Measurements from ENCODE around the gene SRPRB.

SRPRB gene

DNA sequence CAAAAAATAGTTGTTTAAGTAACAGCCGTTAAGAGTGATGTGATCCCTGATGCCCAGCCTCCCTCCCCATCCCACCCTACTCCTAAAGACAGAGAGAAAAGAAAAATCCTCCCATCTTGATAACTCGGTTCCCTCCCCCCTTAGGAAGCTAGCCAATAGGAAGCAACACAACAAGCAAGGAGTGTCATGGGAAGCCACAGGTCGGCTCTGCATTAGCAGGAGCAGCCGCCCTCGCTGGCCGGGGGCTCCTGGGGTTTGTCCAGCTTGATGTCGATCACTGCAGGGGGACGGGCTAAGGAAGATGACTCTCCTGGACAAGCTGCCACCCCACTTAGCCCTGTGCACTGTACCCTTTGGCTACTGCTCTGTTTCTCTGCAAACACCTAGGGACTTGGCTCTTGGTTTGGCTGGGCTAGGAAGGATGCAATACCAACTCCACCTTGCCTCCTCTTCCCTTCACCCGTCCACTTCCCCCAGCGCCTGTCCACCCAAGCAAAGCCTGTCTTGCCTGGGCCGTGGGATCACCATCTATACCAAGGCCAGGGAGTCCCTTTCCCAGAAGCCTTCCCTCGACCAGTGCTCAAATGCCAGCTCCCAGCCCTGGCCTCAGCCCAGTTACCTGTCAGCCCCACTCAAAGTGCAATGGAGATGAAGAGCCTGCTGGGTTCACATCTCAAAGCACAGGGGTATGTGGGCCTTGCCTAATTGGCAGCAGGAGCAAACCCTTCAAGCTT, 23.1 kb downstream of the SRPRB start:
- no peak for DNase-seq

DNA sequence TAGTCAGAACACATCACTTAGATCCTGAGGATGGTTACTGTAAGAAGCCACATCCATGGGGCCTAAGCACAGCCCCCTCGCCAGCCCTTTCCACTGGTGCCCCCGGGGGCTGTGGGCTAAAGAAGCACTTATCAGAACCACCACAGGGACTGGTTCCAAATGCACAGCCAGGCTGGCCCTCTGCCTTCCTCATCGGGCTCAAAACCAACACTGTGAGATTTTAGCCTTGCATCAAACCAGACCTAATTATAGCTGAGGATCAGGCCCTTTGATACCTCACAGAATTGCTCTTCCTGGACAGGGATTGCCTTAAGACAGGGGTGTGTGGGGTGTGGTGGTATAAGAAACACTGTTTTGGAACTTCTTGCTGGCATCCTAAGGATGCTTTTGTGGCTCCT, 23.7 kb downstream of the SRPRB start:
- no peak for DNase-seq

DNA sequence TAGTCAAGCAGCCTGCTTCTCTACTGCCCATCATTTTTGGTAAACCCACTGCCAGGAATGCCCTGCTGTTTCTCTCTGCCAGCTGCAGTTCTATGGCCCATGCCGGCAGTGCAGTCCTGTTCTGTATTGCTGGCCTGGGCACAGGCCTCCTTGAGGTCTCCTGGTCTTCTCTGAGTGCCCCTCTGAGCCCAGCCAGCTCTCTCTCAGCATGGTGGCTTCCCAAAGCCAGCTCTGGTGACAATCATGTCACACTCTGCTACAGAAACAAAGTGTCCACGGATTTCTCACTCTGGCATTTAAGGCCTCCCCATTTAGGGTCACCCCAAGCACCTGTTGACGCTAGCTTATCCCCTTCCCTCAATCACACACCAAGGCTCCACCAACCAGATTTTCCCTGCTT, 24.5 kb downstream of the SRPRB start:
- no peak for DNase-seq

DNA sequence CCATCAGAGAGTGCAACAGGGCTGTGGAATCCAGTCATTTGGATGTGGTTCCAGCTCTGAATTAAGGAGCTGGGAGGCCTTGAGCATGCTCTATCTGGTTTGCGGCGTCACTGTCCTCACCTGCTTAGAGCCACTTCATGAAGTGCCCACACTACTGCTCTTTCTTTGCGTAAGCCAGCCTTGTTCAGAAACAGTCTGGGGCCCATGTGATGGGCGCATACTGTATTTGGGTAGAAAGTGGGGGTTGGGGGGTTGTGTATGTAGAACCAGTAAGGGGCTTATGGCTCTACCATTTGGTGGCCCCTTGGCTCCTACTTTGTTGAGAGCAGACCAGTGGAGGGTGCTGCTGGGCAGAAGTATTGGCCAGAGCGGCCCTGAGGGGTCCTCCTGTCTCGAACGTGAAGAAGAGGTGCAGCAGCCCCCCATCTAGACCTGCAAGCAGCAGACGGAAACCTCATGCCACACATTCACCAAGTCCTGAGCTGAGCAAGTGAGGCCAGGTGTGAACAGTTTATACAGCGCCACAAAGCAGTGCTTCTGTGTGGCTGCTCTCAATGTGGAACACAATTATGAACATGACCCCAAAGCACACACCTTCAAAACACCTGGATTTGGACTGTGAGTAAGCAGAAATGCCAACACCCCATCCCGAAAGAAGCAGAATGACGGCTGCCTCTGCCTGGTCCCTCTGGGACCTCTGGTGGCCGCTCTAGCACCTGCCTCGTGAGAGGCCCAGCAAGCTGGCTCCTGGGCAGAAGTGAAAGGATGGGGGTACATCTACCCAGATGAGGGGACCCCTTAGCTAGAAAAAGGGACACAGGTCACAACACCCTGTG, 26.6 kb downstream of the SRPRB start:
- DNase-seq, result no peak

DNA sequence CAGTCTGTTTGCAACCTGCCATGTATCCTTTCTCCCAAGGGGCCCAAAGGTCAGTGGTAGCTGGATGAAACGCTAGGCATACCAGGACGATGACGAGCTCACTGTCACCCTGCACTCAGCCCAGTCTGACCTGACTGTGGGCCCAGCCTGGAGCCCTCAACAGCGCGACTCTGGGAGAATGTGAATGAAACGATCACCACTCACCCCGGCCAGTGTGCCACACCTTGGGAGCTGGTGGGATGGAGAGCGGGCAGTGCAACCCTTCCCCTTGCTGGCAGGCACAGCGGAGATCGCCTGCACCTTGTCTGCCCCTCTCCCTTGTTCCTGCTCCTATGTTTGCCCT, 27.2 kb downstream of the SRPRB start:
- DNase-seq, result no peak

DNA sequence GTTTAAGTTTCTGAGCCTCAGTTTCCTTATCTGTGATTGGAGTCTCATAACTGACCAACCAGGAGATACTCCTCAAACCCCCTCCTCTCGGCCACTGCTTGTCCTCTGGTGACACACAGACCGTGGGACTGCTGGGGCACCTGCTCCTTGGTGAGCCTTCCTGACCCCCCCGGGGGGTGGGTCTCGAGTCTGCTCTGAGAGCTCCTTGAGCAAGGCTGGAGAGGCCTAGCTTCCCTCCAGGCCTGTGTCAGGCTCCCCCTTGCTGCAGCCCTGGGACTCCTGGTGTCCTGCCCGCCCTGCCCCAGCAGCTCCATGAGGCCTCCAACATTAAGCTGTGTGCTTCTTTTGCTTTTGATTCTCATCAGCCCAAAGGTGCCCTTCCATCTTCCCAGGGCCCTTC, 27.7 kb downstream of the SRPRB start:
- DNase-seq, result no peak

DNA sequence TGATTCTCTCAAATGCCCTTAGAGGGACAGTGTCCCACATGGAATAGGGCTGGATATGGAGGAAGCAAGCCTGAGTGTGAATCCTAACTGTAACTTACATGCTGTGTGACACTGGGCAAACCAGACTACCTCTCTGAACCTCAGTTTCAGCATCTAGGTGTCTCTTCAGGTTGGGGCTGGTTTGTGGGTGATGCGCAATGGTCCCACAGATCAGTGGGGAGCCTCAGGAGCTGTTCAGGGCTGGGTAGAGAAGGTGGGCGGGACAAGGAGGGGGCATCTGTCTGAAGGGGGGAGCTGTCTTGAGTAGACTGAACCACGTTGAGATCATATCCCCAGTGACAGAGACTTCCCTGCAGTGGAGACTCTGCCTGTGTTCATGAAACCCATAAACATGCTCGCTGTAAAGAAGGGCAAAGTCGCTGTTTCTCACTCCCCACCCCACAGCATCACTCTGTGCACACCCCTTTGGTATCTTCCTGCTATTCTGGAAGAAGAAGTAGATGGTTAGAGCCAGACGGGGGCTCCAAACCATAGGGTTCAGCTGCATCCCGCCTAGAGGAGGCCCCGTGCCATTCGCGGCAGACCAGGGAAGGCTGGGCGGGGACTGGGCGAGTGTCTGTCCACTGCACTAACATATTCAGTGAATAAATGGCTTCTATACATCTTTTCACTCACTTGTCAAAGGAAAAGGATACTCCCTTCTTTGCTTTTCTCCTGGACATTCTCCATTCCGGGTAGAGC, 28.4 kb downstream of the SRPRB start:
- DNase-seq, result no peak

DNA sequence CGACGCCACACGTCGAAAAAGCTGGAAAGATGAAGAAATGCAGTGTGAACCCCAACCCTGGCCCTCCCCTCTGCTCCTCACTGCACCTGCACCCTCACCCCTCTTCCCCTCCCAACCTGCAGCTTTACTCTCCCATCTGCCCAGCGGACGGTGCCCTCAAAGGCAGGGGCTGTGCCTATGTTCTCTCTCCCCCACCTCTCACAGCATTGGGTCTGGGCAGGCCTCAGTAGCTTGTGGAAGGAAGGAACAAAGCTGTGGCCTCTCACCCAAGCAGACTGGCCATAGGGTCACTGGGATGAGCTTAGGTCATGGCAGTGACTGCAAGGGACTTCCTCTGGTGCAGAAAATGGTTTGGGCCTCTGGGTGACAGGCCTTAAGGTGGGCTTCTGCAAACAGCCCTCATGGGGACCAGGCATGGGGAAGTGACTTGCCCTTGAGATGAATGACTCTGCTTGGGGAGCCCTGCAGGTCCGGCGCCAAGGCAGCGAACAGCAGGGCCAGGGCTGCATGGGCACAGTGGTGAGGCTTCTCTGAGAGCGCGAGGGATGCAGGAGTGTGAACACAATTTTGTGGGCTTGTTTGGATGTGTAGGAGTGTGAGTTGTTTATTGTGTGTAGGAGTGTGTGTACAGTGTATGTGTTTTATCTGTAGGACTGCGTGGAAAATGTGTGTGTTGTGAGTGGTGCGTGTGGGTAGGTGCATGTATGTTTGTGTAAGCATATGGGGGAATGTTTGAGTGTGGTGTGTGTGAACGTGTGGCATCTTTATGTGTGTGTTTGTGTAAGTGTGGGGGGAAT, 29.2 kb downstream of the SRPRB start:
- DNase-seq, result no peak

DNA sequence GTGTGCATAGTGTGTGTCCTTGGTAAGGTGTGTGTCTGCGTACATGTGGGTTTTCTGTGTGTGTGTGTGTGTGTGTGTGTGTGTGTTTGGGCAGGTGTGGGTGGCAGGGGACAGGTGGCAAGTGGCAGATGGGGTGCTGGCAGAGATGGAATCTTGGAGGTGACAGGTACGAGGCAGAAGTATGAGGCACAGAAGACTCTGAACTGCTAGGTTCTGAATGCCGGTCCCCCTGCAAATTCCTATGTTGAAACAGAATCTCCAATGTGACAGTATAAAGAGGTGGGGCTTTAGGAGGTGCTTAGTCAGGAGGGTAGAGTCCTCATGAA, 29.8 kb downstream of the SRPRB start:
- no peak for DNase-seq

DNA sequence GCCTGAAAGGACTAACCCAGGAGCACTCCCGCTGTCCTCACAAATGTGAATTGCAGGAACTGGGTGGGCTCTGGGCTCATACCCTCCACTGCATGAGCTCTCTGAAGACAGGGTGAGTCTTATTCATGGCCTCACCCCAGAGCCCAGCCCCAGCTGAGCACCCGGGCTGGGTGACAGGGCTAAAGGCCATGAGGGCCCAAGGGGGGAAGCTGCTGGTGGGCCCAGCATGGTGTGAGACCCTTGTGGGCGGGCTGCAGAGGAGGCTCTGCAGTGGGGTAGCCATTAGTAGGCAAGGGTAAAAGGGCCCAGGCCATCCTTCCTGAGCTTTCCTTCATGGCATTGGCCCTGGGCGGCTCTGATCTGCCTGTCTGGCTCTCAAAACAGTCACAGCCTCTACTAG, 30.3 kb downstream of the SRPRB start:
- no peak for DNase-seq

DNA sequence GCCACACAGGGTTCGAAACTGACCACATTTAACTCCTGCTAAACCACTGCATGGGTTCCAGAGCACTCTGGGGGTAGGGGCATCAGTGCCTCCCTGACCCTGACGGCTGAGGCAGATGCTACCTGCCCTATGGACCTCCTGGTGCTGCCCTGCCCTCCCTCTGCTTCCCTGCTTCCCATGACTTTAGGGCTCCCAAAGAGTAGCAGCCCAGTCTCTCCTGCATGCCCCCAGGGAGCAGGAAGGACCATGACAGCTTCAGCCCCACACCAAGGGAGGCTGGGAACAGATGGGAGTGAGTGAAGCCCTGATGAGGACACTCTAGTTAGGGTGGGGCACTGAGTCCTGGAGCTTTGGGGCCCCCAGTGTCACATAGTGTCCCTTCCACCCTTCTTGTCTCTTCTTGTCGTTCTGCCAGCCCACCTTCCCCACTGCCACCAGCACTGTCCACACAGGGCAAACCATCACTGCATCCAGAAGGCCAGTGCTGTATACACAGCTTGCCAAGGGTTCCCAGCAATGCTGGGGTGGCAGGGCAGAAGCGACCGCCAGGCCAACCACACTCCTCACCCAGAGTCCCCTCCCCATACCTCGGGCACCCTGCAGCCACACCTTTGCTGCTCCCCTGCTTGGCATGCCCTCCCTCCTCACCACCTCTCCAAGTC, 31.0 kb downstream of the SRPRB start:
- DNase-seq, result no peak

DNA sequence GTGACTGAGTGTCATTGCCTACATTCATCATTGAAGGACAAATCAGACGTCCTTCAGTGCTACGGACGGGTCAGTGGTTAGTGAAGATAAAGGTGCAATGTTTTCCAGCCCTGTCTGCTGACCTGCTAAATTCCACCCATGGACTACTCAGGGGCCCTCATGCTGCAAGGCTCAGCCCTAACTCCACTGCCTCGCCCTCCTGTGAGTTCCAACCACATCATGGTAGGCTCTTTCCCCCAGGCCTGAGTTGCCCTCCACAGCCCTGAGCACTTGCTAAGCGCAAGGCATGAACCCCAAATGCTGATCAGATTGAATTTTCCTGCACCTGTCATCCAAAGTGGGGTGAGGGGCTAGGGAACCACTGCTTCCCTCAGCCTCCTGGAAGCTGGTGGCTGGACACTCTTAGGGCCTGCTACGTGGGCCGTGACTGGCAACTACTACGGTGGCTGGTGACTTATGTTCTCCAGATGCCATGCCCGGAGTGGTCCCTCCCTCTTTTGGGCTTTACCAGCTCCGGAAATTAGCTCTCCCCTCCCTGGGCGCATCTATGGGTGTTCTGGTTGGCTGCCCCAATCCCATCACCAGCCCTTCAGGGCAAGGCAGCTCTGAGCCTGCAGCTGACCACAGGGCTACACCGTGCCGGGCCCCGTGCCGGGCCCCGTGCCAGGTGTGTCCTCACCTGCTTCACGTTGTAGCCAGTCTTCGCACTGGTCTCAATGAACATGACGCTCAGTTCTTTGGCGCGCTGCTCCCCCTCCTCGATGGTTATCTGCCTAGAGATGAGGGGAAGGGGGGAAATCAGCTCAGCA, 32.1 kb downstream of the SRPRB start:
- no peak for DNase-seq

DNA sequence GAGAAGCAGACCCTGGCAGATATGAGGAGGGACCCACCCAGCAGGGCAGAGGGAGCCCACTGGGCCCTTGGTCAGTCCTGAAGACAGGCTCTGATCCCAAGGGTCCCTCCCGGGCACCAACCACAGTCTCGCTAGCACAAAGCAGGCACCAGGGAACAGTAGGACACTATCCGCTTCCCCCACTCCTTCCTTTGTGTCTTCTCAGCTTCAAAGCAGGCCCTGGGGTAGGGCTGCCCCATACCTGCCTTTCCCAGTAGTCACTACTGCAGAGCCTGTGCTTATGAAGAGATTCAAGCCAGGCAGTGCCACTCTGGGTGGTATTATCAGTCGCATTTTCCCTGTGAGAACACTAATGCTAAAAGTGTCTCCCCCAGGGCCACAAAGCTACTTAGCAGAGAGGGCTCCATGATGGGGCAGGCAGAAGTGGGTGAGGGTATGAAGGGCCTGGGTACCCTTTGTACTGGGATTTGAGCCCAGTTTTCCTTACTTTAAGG, 32.7 kb downstream of the SRPRB start:
- DNase-seq, result no peak

DNA sequence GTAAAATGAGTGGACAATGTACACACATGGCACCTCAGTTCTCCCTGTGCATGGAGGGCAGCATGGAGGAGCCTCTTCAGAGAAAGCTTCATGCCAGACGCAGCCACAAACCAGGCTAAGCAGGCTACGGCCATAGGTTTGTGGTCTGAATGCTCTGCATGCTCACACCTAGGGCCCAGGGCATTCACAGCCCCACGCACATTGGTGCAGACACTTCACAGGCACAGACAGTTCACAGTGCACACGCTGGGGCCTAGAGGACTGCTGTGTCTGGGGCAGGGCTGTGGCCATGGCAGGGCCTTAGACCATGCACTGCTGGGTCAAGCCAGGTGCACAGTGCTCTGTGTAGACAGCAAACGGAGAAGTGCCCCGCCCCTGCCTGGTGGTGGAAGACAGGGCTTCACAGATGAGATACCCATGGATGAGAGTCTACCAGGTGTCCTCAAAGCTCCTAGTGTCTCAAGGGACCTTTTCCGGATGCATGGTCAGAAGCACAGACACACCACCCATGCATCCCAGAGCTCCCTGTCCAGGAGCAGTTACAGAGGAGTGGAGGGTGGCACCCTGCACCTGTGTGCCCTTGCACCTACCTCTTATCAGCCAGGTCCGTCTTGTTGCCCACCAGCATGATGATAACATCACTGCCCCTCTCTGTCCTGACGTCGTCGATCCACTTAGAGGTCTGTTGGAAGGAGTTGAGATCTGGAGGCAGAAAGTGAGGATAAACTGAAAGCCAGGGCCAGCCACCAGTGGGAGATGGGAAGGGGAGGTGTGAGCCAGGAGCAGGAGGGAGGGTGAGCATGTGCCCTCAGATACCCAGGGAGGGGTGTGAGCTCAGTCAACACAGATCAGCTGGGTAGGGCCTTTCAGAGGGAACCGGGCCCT, 33.5 kb downstream of the SRPRB start:
- no peak for DNase-seq

DNA sequence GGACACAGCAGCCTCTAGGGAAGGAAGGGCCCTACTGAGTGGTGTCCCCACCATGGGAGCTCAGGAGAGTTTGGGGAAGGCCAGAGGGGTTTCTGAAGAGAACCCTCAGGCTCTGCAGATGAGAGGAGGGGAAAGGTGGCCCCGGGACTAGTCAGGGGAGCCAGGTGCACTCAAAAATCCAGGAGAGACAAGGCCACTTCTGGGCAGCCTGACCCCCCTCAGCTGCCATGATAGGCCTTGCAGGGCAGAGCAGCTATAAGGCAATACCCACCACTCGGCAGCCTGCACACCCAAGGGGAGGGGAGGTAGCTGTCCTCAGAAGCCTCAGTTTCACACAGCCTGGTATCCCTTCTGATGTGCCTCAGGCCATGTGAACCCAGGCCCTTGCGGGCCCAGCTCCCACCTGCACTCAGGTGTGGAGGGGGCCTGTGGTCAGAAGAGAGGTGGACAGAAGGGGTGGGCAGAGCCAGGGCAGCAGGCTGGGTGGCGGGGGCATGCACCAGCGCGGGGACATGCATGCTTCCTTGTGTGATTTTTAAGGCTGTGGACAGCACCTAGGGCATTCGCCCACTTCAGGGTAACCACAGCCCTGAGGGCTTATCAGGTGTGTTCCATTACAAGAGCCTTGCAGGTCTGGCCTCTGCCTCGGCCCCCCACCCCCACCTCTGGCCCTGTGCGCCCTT, 34.6 kb downstream of the SRPRB start:
- no peak for DNase-seq

DNA sequence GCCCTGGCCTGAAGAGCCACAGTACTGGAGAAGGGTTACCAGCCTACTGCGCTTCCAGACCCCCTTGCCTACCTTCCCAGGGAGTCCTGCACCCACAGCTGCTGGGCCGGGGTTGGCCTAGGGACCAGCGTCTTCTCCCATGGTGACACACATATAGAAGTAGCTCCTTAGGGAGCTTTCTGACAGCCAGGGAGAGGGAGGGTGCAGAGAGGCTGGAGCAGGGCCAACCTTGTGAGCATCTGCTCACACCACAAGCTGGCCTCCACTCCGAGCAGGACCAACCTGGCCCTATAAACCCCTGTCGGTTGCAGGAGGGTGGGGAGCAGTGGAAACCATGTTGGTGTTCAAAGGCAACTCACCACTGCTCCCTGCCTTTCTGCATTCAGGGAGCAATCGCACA, 35.2 kb downstream of the SRPRB start:
- no peak for DNase-seq

DNA sequence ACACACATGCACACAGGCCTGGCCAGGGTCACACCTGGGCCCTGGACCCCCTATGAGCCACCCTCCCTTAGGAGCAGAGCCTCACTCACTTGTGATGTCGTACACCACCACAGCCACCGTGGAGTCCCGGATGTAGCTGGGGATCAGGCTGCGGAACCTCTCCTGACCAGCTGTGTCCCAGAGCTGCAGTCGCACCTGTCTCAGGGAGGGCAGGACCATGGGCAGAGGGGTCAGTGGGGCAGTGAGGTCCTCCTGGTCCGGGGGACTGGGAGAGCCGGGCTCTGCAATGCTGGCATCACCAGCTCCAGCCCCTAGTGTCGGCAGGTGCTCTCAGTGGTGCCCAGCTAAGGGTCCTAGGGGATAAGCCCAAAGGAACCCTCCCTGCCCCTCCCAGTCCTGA, 35.6 kb downstream of the SRPRB start:
- no peak for DNase-seq

DNA sequence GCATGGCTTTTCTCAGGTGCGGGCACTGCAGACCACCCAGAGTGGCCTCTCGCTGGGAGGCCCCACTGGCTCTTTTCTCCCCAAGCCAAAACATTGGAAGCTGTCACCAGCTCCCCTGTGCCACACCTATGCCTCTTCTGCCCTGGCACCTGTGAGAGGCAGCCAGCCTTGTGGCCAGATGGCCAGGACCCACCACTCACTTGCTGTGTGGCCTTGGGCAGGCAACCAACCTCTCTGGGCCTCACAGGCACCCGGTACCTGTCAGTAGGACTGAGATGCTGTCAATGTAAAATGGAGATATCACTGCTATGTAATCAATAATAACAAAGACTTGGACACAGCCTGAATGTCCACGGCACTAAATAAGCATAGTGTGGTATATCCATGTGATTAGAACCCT, 36.5 kb downstream of the SRPRB start:
- DNase-seq, result no peak

DNA sequence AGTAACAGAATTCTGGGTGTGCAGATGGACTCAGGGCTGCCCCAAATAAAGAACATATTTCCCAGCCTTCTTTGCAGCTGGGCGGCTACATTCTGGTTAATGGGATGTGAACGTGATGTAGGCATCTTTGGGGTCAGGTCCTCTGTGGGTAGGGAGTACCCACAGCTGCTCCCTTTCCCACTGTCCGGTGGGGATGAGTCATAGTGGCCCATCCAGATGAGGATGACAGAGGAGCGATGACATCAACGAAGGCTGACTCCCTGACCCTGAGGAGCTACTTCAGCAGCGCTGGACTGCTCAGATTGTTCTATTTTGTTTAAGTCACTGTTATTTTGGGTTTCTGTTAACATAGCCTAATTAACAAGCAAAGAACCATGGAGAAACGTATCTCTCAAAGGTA, 38.0 kb downstream of the SRPRB start:
- DNase-seq, result no peak

DNA sequence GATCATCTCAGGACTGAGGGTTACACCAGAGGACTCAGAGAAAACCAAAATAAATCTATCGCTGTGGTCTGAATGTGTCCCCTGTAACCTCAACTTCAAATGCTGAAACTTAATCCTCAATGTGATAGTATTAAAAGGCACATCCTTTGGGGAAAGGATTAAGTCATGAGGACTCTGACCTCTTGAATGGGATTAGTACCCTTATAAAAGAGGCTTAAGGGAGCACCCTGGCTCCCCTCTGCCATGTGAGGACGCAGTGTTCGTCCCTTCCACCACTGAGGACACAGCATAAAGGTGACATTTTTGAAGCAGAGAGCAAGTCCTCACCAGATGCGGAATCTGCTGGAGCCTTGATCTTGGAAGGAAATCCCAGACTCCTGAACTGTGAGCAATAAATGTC, 39.5 kb downstream of the SRPRB start:
- DNase-seq, result no peak
